ENCODE results near the gene UCN. TPM values are rescaled to one million over a fixed set of nuclear protein-coding genes. Genes with fewer than 3 reads are reported as not detected.

UCN gene
- total RNA-seq, 1 experiment from 2014 or later: 0.48 TPM

- no peak for DNase-seq (ENCODE audit: low read depth)
Measured at GRCh38 chr2:27261926-27262298, 46.3 kb downstream of the UCN start.

- DNase-seq (ENCODE audit: low read depth): no peak
Measured at GRCh38 chr2:27261241-27261925, 46.9 kb downstream of the UCN start.

GRCh38 chr2:27258051-27258450 is 50.2 kb downstream of the UCN start:
- DNase-seq (ENCODE audit: low read depth): no peak

Other genes starting within 250 kb of the UCN start
- gene OST4, start 236.8 kb downstream of the UCN start, total RNA-seq (2014; rRNA removed; shearing (Covaris generic)): 784 and 843 TPM in 2 replicates
- gene EMILIN1, start 229.8 kb downstream of the UCN start, total RNA-seq (2014; rRNA removed; shearing (Covaris generic)): 27.6 and 44.8 TPM in 2 replicates
- 4.1 and 5.8 TPM in 2 replicates for gene KHK, start 221.7 kb downstream of the UCN start, total RNA-seq (2014; rRNA removed; shearing (Covaris generic))
- 5.2 and 5.3 TPM in 2 replicates for gene CGREF1, start 189.3 kb downstream of the UCN start, total RNA-seq (2014; rRNA removed; shearing (Covaris generic))
- gene ABHD1, start 184.6 kb downstream of the UCN start, total RNA-seq (2014; rRNA removed; shearing (Covaris generic)): 0.12 TPM in 1 of 2 replicates, not detected in the other
- gene PREB, start 173.8 kb downstream of the UCN start, total RNA-seq (2014; rRNA removed; shearing (Covaris generic)): 68.0 and 73.1 TPM in 2 replicates
- not detected in 2 replicates for gene PRR30, start 169.0 kb downstream of the UCN start, total RNA-seq (2014; rRNA removed; shearing (Covaris generic))
- not detected in 2 replicates for gene TCF23, start 159.4 kb downstream of the UCN start, total RNA-seq (2014; rRNA removed; shearing (Covaris generic))
- gene ATRAID, start 96.4 kb downstream of the UCN start, total RNA-seq (2014; rRNA removed; shearing (Covaris generic)): 294 and 342 TPM in 2 replicates
- 32.2 and 38.2 TPM in 2 replicates for gene SLC5A6, start 96.2 kb downstream of the UCN start, total RNA-seq (2014; rRNA removed; shearing (Covaris generic))
- gene CAD, start 91.1 kb downstream of the UCN start, total RNA-seq (2014; rRNA removed; shearing (Covaris generic)): 22.7 and 32.7 TPM in 2 replicates
- not detected in 2 replicates for gene SLC30A3, start 45.4 kb downstream of the UCN start, total RNA-seq (2014; rRNA removed; shearing (Covaris generic))
- not detected in 2 replicates for gene DNAJC5G, start 33.0 kb downstream of the UCN start, total RNA-seq (2014; rRNA removed; shearing (Covaris generic))
- gene TRIM54, start 26.0 kb downstream of the UCN start, total RNA-seq (2014; rRNA removed; shearing (Covaris generic)): 0.10 TPM in 1 of 2 replicates, not detected in the other
- gene MPV17, start 14.7 kb upstream of the UCN start, total RNA-seq (2014; rRNA removed; shearing (Covaris generic)): 99.4 and 124 TPM in 2 replicates
- gene GTF3C2, start 48.3 kb upstream of the UCN start, total RNA-seq (2014; rRNA removed; shearing (Covaris generic)): 38.0 and 44.2 TPM in 2 replicates
- 31.8 and 36.1 TPM in 2 replicates for gene EIF2B4, start 61.9 kb upstream of the UCN start, total RNA-seq (2014; rRNA removed; shearing (Covaris generic))
- gene SNX17, start 62.2 kb upstream of the UCN start, total RNA-seq (2014; rRNA removed; shearing (Covaris generic)): 186 and 191 TPM in 2 replicates
- gene ZNF513, start 72.3 kb upstream of the UCN start, total RNA-seq (2014; rRNA removed; shearing (Covaris generic)): 7.9 and 8.8 TPM in 2 replicates
- 86.5 and 93.4 TPM in 2 replicates for gene PPM1G, start 101.1 kb upstream of the UCN start, total RNA-seq (2014; rRNA removed; shearing (Covaris generic))
- 138 and 153 TPM in 2 replicates for gene NRBP1, start 120.2 kb upstream of the UCN start, total RNA-seq (2014; rRNA removed; shearing (Covaris generic))
- 0.48 TPM in 1 of 2 replicates, not detected in the other for gene KRTCAP3, start 133.9 kb upstream of the UCN start, total RNA-seq (2014; rRNA removed; shearing (Covaris generic))
- 16.1 and 20.5 TPM in 2 replicates for gene IFT172, start 181.3 kb upstream of the UCN start, total RNA-seq (2014; rRNA removed; shearing (Covaris generic))
- 6.1 and 6.3 TPM in 2 replicates for gene FNDC4, start 186.8 kb upstream of the UCN start, total RNA-seq (2014; rRNA removed; shearing (Covaris generic))
- gene GCKR, start 188.4 kb upstream of the UCN start, total RNA-seq (2014; rRNA removed; shearing (Covaris generic)): not detected in 2 replicates

Data from RPMI7951 (cell line).